ENCODE data around the gene SASH1. TPM values are rescaled to one million over a fixed set of nuclear protein-coding genes. Genes with fewer than 3 reads are reported as not detected.
"Not testable (repeated sequence)": the region's sequence is repeated elsewhere in the genome, so short reads cannot be mapped to it uniquely, and the experiment has no call there.

SASH1 gene
- polyA plus RNA-seq, 3 donors: 23.9 to 29.4 (median 26.6) TPM

GRCh38 chr6:148325316-148326068, 17.1 kb upstream of the SASH1 start:
- no peak for DNase-seq

- no peak for DNase-seq
These were observed 13.6 kb upstream of the SASH1 start for GRCh38 chr6:148328876-148329555.

- no peak for DNase-seq
These were observed 12.8 kb upstream of the SASH1 start for GRCh38 chr6:148329596-148330381.

- DNase-seq: no peak
These were observed 10.6 kb upstream of the SASH1 start for GRCh38 chr6:148332088-148332487.

- DNase-seq: no peak
These were observed 5.7 kb upstream of the SASH1 start for GRCh38 chr6:148336901-148337300.

- no peak for DNase-seq
These were observed 2.9 kb upstream of the SASH1 start for GRCh38 chr6:148339766-148340165.

- no peak for DNase-seq
These were observed 1.9 kb upstream of the SASH1 start for GRCh38 chr6:148340586-148341297.

- no peak for DNase-seq
These were observed 613 bp upstream of the SASH1 start for GRCh38 chr6:148342100-148342349.

GRCh38 chr6:148343047-148343782, 577 bp downstream of the SASH1 start:
- DNase-seq: no peak

GRCh38 chr6:148345176-148345575, 2.5 kb downstream of the SASH1 start:
- no peak for DNase-seq

GRCh38 chr6:148345578-148345977, 2.9 kb downstream of the SASH1 start:
- no peak for DNase-seq

GRCh38 chr6:148346681-148347440, 4.2 kb downstream of the SASH1 start:
- DNase-seq: no peak

GRCh38 chr6:148347441-148348054, 4.9 kb downstream of the SASH1 start:
- no peak for DNase-seq

- DNase-seq: no peak
These were observed 5.7 kb downstream of the SASH1 start for GRCh38 chr6:148348335-148348734.

GRCh38 chr6:148348778-148349177, 6.1 kb downstream of the SASH1 start:
- DNase-seq: no peak

- DNase-seq: no peak
These were observed 6.8 kb downstream of the SASH1 start for GRCh38 chr6:148349466-148349865.

- DNase-seq: no peak
These were observed 8.7 kb downstream of the SASH1 start for GRCh38 chr6:148351309-148351708.

- not testable (repeated sequence) for DNase-seq
These were observed 9.8 kb downstream of the SASH1 start for GRCh38 chr6:148352421-148352820.

GRCh38 chr6:148358196-148358785, 15.7 kb downstream of the SASH1 start:
- DNase-seq: no peak

GRCh38 chr6:148359228-148359627, 16.6 kb downstream of the SASH1 start:
- no peak for DNase-seq
